ENCODE measurements around the gene MAGEF1.

Gene MAGEF1

GRCh38 chr3:184724699-184725098, 12.8 kb upstream of the MAGEF1 start:
- ATAC-seq, result no peak

GRCh38 chr3:184719709-184720108, 7.8 kb upstream of the MAGEF1 start:
- no peak for ATAC-seq

GRCh38 chr3:184718431-184718830, 6.6 kb upstream of the MAGEF1 start:
- ATAC-seq, result no peak

GRCh38 chr3:184717399-184717983, 5.6 kb upstream of the MAGEF1 start:
- ATAC-seq, result no peak

- ATAC-seq, result no peak
Measured at GRCh38 chr3:184716622-184717398, 4.9 kb upstream of the MAGEF1 start.

GRCh38 chr3:184715943-184716621, 4.2 kb upstream of the MAGEF1 start:
- ATAC-seq, result no peak

- ATAC-seq, result no peak
Measured at GRCh38 chr3:184713521-184713920, 1.7 kb upstream of the MAGEF1 start.

GRCh38 chr3:184713040-184713355, 1.1 kb upstream of the MAGEF1 start:
- ATAC-seq, result no peak

GRCh38 chr3:184712248-184713039, 580 bp upstream of the MAGEF1 start:
- peak; percentile 18 to 21 for ATAC-seq

- peak in 1 of 2 donors; percentile 11 for ATAC-seq
Measured at GRCh38 chr3:184710870-184711492, 883 bp downstream of the MAGEF1 start.

GRCh38 chr3:184703657-184704056, 8.2 kb downstream of the MAGEF1 start:
- ATAC-seq, result no peak

- no peak for ATAC-seq
Measured at GRCh38 chr3:184700759-184701158, 11.1 kb downstream of the MAGEF1 start.

GRCh38 chr3:184697845-184698244, 14.0 kb downstream of the MAGEF1 start:
- no peak for ATAC-seq

GRCh38 chr3:184696697-184697096, 15.2 kb downstream of the MAGEF1 start:
- no peak for ATAC-seq

- ATAC-seq, result no peak
Measured at GRCh38 chr3:184694716-184695115, 17.1 kb downstream of the MAGEF1 start.

GRCh38 chr3:184694133-184694665, 17.7 kb downstream of the MAGEF1 start:
- ATAC-seq, result no peak

GRCh38 chr3:184693011-184693975, 18.6 kb downstream of the MAGEF1 start:
- ATAC-seq, result no peak

GRCh38 chr3:184691397-184692231, 20.2 kb downstream of the MAGEF1 start:
- peak in 1 of 2 donors; percentile 11 for ATAC-seq

- ATAC-seq, result no peak
Measured at GRCh38 chr3:184690192-184690883, 21.5 kb downstream of the MAGEF1 start.

- ATAC-seq, result no peak
Measured at GRCh38 chr3:184688882-184689271, 23.0 kb downstream of the MAGEF1 start.

Measured in activated CD4-positive, CD25-positive, alpha-beta regulatory T cell treated with anti-CD3 and anti-CD28 coated beads, Interleukin-2, amount 50 U/mL, for 24 hours (primary cell).